ENCODE results near the gene BRME1. TPM values are rescaled to one million over a fixed set of nuclear protein-coding genes. Genes with fewer than 3 reads are reported as not detected.

The BRME1 gene
- total RNA-seq, 2 donors from 2014 or later: 3.7 TPM; not detected in 1

- Histone ChIP-seq H3K27me3 (replicated peaks; ENCODE audit: insufficient read depth) (no peaks in the 10 kb centered on the region), H3K4me1 (ENCODE audit: control insufficient read depth in 1 of 2, low read depth in 2 of 2) (peaks cover 0 to 13% of the 10 kb centered on the region in 2 donors), H3K27ac (no peak overlapping the region), H3K4me3 (peak overlapping the region; percentile 90), H3K36me3 (peaks cover 20% of the 10 kb centered on the region), H3K9me3 (no peaks in the 10 kb centered on the region)
- no peak for ATAC-seq (ENCODE audit: insufficient number of reproducible peaks, low FRiP score, low read depth)
- TF ChIP-seq, protein P1, sequence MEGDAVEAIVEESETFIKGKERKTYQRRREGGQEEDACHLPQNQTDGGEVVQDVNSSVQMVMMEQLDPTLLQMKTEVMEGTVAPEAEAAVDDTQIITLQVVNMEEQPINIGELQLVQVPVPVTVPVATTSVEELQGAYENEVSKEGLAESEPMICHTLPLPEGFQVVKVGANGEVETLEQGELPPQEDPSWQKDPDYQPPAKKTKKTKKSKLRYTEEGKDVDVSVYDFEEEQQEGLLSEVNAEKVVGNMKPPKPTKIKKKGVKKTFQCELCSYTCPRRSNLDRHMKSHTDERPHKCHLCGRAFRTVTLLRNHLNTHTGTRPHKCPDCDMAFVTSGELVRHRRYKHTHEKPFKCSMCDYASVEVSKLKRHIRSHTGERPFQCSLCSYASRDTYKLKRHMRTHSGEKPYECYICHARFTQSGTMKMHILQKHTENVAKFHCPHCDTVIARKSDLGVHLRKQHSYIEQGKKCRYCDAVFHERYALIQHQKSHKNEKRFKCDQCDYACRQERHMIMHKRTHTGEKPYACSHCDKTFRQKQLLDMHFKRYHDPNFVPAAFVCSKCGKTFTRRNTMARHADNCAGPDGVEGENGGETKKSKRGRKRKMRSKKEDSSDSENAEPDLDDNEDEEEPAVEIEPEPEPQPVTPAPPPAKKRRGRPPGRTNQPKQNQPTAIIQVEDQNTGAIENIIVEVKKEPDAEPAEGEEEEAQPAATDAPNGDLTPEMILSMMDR (IDR thresholded peaks at IDR 0.05): no peak
- no peak for DNase-seq (ENCODE audit: low spot score)
These were observed 45.9 kb upstream of the BRME1 start for GRCh38 chr19:13951799-13952153.

DNA sequence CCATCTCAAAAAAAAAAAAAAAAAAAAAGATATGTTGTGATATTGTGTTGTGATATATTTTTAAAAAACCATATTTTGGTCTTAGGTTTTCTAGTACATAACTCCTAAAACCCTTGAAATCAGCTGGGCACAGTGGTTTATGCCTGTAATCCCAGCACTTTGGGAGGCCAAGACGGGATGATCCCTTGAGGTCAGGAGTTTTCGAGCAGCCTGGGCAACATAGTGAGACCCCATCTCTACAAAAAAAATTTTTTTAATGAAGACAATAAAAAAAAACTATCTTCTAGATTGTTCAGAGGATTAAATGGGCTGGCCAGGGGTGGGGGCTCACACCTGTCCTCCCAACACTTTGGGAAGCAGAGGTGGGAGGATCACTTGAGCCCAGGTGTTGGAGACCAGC, 45.1 kb upstream of the BRME1 start:
- DNase-seq (ENCODE audit: low spot score) (no peak), ATAC-seq (ENCODE audit: insufficient number of reproducible peaks, low FRiP score, low read depth) (no peak)
- TF ChIP-seq, protein P1 (IDR thresholded peaks at IDR 0.05): no peak
- H3K4me3 ChIP-seq: no peak overlapping the region
- H3K27ac ChIP-seq: no peak overlapping the region
- peaks cover 13% of the 10 kb centered on the region for H3K36me3 ChIP-seq
- H3K27me3 ChIP-seq (replicated peaks; ENCODE audit: insufficient read depth): no peaks in the 10 kb centered on the region
- H3K9me3 ChIP-seq: no peaks in the 10 kb centered on the region
- peaks cover 0 to 13% of the 10 kb centered on the region in 2 donors for H3K4me1 ChIP-seq (ENCODE audit: control insufficient read depth in 1 of 2, low read depth in 2 of 2)

- Histone ChIP-seq H3K27ac (no peak overlapping the region), H3K27me3 (replicated peaks; ENCODE audit: insufficient read depth) (no peaks in the 10 kb centered on the region), H3K36me3 (no peaks in the 10 kb centered on the region), H3K4me3 (no peak overlapping the region), H3K9me3 (no peaks in the 10 kb centered on the region), H3K4me1 (ENCODE audit: control insufficient read depth in 1 of 2, low read depth in 2 of 2) (no peaks in the 10 kb centered on the region)
- TF ChIP-seq, protein P1 (IDR thresholded peaks at IDR 0.05): no peak
- ATAC-seq (ENCODE audit: insufficient number of reproducible peaks, low FRiP score, low read depth) (no peak), DNase-seq (ENCODE audit: low spot score) (no peak)
These were observed 40.5 kb upstream of the BRME1 start for GRCh38 chr19:13946414-13946813.

DNA sequence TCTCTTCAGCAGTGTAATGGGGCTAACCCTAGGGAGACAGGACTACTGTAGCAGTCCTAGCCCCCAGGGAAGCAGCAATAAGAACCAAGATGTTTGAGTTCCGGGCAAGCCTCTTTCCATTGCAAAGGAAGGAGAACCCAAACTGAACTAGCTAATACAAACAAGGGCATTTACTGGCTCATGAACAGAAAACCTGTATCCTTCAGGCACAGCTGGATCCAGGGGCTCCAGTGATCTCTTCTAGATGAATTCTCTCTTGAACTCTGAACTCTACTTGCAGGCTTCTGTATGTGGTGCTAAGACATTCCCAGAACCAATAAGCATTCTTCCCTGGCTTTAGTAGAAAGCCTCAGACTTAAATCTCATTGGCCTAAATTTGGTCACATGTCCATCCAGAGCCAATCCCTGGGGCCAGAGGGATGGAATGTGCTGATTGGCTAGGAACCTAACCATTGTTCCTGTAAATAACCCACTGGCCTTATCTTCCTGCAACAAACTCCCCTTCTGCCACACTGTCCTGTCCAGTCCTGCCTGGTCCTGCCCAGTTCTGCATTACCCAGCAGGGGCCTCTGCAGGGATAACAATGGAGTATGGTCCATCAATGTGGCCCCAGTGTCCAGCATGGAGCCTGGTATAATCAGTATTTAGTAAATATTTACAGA, 36.2 kb upstream of the BRME1 start:
- Histone ChIP-seq H3K4me1 (ENCODE audit: control insufficient read depth in 1 of 2, low read depth in 2 of 2) (peaks cover 5 to 7% of the 10 kb centered on the region in 2 donors), H3K27ac (no peak overlapping the region), H3K36me3 (no peaks in the 10 kb centered on the region), H3K4me3 (no peak overlapping the region), H3K27me3 (replicated peaks; ENCODE audit: insufficient read depth) (no peaks in the 10 kb centered on the region), H3K9me3 (no peaks in the 10 kb centered on the region)
- ATAC-seq (ENCODE audit: insufficient number of reproducible peaks, low FRiP score, low read depth) (no peak), DNase-seq (ENCODE audit: low spot score) (no peak)
- TF ChIP-seq, protein P1 (IDR thresholded peaks at IDR 0.05): no peak

- Histone ChIP-seq H3K4me1 (ENCODE audit: control insufficient read depth in 1 of 2, low read depth in 2 of 2) (peaks cover 5 to 7% of the 10 kb centered on the region in 2 donors), H3K9me3 (no peaks in the 10 kb centered on the region), H3K27me3 (replicated peaks; ENCODE audit: insufficient read depth) (no peaks in the 10 kb centered on the region), H3K27ac (peak within 1 kb of the TSS in 1 of 2 donors; percentile 31), H3K4me3 (peak within 1 kb of the TSS; percentile 69), H3K36me3 (no peaks in the 10 kb centered on the region)
- TF ChIP-seq, protein P1 (IDR thresholded peaks at IDR 0.05): no peak
- ATAC-seq (ENCODE audit: insufficient number of reproducible peaks, low FRiP score, low read depth) (peak; percentile 54), DNase-seq (ENCODE audit: low spot score) (no peak)
These were observed 32.6 kb upstream of the BRME1 start, which contains the start of gene PODNL1 for GRCh38 chr19:13938301-13939064. PODNL1 (minus strand) TSS chr19:13938417; CDS start chr19:13938181, 236 bp downstream.
